ENCODE results near the gene BLVRA.

- no peak for TF ChIP-seq CTCF (conservative IDR thresholded peaks at IDR 0.05)
- no peak for TF ChIP-seq EZH2 (IDR thresholded peaks at IDR 0.05; ENCODE audit: low read depth)
These were observed 45.4 kb downstream of the BLVRA start for GRCh38 chr7:43803865-43804264.
